Gastrocnemius medialis (tissue), 4 donors: ENCODE results near the gene ASB16. TPM values are rescaled to one million over a fixed set of nuclear protein-coding genes. Genes with fewer than 3 reads are reported as not detected.

Experiments used
- ATAC-seq, 2 donors: fragments of 150-250 bp; one replicate each; pipeline ENCODE4 v1.9.1; 2016
- DNase-seq, 2 donors: peaks; one replicate each; pipeline ENCODE4 v3.0.0-alpha.2; 2019
- H3K27ac ChIP-seq, 4 donors: fragments of 200-600 bp; sonication (generic); 1 replicate in 1 of 4; 2 replicates in 3 of 4; pipeline ENCODE4 v1.5.1; 2016 to 2018; ENCODE audit warnings: mild to moderate bottlenecking in 2 of 4, moderate library complexity in 1 of 4
- H3K27me3 ChIP-seq, 3 donors: fragments of 200-600 bp; sonication (generic) in 2 of 3; 1 replicate in 1 of 3; 2 replicates in 2 of 3; pipeline versions ENCODE4 v1.5.1 to v1.6.0; 2016 to 2019; ENCODE audit warnings: mild to moderate bottlenecking in 1 of 3, moderate library complexity in 1 of 3
- H3K36me3 ChIP-seq, 2 donors: fragments of 200-600 bp; sonication (generic) in 1 of 2; one replicate each; pipeline ENCODE4 v1.5.1; 2017 to 2018
- H3K4me1 ChIP-seq, 2 donors: fragments of 200-600 bp; sonication (generic) in 1 of 2; one replicate each; pipeline ENCODE4 v1.5.1; 2016 to 2017; ENCODE audit warnings: mild to moderate bottlenecking in 2 of 2
- H3K4me3 ChIP-seq, 4 donors: fragments of 200-600 bp; sonication (generic) in 3 of 4; 1 replicate in 1 of 4; 2 replicates in 3 of 4; pipeline ENCODE4 v1.5.1; 2016 to 2019; ENCODE audit warnings: mild to moderate bottlenecking in 2 of 4
- H3K9me3 ChIP-seq, 3 donors: fragments of 200-600 bp; sonication (generic) in 2 of 3; 1 replicate in 1 of 3; 2 replicates in 2 of 3; pipeline ENCODE4 v1.5.1; 2016 to 2019
- CTCF ChIP-seq, 5 experiments: fragments of 450-650 bp in 3 of 5; fragments of 200-600 bp in 2 of 5; sonication (generic) in 2 of 5; IDR thresholded peaks in 4 of 5; conservative IDR thresholded peaks in 1 of 5; 1 replicate in 4 of 5; 2 replicates in 1 of 5; pipeline ENCODE4 v1.5.1; 2016 to 2019; ENCODE audit warnings: antibody characterized with exemption in 5 of 5, mild to moderate bottlenecking in 3 of 5, moderate library complexity in 3 of 5
- POLR2A ChIP-seq, 2 donors: fragments of 450-650 bp; IDR thresholded peaks; one replicate each; pipeline ENCODE4 v1.6.1; 2017; ENCODE audit warnings: antibody characterized with exemption in 2 of 2, mild to moderate bottlenecking in 2 of 2, moderate library complexity in 2 of 2
- in situ Hi-C, 4 donors: fragments of 200-750 bp; cut with MboI; loops; one replicate each; pipeline versions ENCODE4 v1.15.0 to v1.8.0; 2017; ENCODE audit warnings: low sequenced_read_pairs in 4 of 4
- intact Hi-C: fragments of 100-400 bp; cut with DNase I; formaldehyde crosslinking; loops from one replicate; pipeline ENCODE4 v1.15.1; 2023; ENCODE audit warnings: low total_unique reads
- total RNA-seq, 4 donors: library from RNA; depleted of rRNA; stranded (reverse); fragments of >200 nt; gene quantifications; one replicate each; pipeline versions ENCODE4 v1.1.0 to v1.2.3, GENCODE V29; 2016

The ASB16 gene
- total RNA-seq, 4 donors from 2014 or later: 13.2 to 134 (median 34.2) TPM

- no peak for ATAC-seq
- H3K36me3 ChIP-seq: peaks cover 0 to 46% of the 10 kb centered on the region in 2 donors
- H3K4me1 ChIP-seq: peaks cover 46 to 60% of the 10 kb centered on the region in 2 donors
- H3K27ac ChIP-seq: no peak overlapping the region
- TF ChIP-seq CTCF (IDR thresholded peaks at IDR 0.05 in 4 of 5, conservative IDR thresholded peaks at IDR 0.05 in 1 of 5) (no peak), POLR2A (IDR thresholded peaks at IDR 0.05) (no peak)
- H3K27me3 ChIP-seq: no peaks in the 10 kb centered on the region
- in situ Hi-C loops (loop anchor here in 3 of 4 donors (5.0 to 25.0 kb wide), 2 partner anchors 120 to 300 kb away; partner anchors contain the start of gene GPATCH8 (in 3 of the 3)), intact Hi-C loops (loop anchor here (5.0 kb wide), 2 partner anchors 40 to 135 kb away; partner anchors contain the start of genes ASB16 and GRN)
- no peak overlapping the region for H3K4me3 ChIP-seq
- H3K9me3 ChIP-seq: no peaks in the 10 kb centered on the region
- DNase-seq: no peak
Observed at GRCh38 chr17:44212507-44213402, 42.3 kb downstream of the ASB16 start.

GRCh38 chr17:44213403-44214229, 43.1 kb downstream of the ASB16 start:
- H3K27me3 ChIP-seq: no peaks in the 10 kb centered on the region

GRCh38 chr17:44214230-44214494, 43.7 kb downstream of the ASB16 start:
- ATAC-seq: no peak
- H3K27ac ChIP-seq: peak overlapping the region in 3 of 4 donors; percentile 10 to 99 (median 61)
- peaks cover 51 to 64% of the 10 kb centered on the region in 2 donors for H3K4me1 ChIP-seq
- no peak overlapping the region for H3K4me3 ChIP-seq
- no peaks in the 10 kb centered on the region for H3K9me3 ChIP-seq
- H3K27me3 ChIP-seq: no peaks in the 10 kb centered on the region
- DNase-seq: no peak
- intact Hi-C loops (loop anchor here (5.0 kb wide), 2 partner anchors 42 to 133 kb away; partner anchors contain the start of genes ASB16 and GRN), in situ Hi-C loops (loop anchor here in 3 of 4 donors (5.0 to 25.0 kb wide), 2 partner anchors 118 to 298 kb away; partner anchors contain the start of gene GPATCH8 (in 3 of the 3))
- peaks cover 0 to 32% of the 10 kb centered on the region in 2 donors for H3K36me3 ChIP-seq
- TF ChIP-seq CTCF (IDR thresholded peaks at IDR 0.05 in 4 of 5, conservative IDR thresholded peaks at IDR 0.05 in 1 of 5) (no peak), POLR2A (IDR thresholded peaks at IDR 0.05) (no peak)

More at GRCh38 chr17:44213403-44214229, 43.1 kb downstream of the ASB16 start:
- no peak overlapping the region for H3K4me3 ChIP-seq
- no peak for TF ChIP-seq CTCF (IDR thresholded peaks at IDR 0.05 in 4 of 5, conservative IDR thresholded peaks at IDR 0.05 in 1 of 5)
- no peak for TF ChIP-seq POLR2A (IDR thresholded peaks at IDR 0.05)
- peaks cover 51 to 64% of the 10 kb centered on the region in 2 donors for H3K4me1 ChIP-seq
- DNase-seq: peak in 1 of 2 donors; percentile 66
- in situ Hi-C loops: loop anchor here in 3 of 4 donors (5.0 to 25.0 kb wide), 2 partner anchors 119 to 299 kb away; partner anchors contain the start of gene GPATCH8 (in 3 of the 3)
- peak overlapping the region in 3 of 4 donors; percentile 10 to 99 (median 61) for H3K27ac ChIP-seq
- intact Hi-C loops: loop anchor here (5.0 kb wide), 2 partner anchors 41 to 134 kb away; partner anchors contain the start of genes ASB16 and GRN
- H3K9me3 ChIP-seq: no peaks in the 10 kb centered on the region
- no peak for ATAC-seq
- peaks cover 0 to 38% of the 10 kb centered on the region in 2 donors for H3K36me3 ChIP-seq

GRCh38 chr17:44214896-44215295, 44.4 kb downstream of the ASB16 start:
- H3K27me3 ChIP-seq: no peaks in the 10 kb centered on the region
- H3K4me1 ChIP-seq: peaks cover 50 to 64% of the 10 kb centered on the region in 2 donors
- H3K4me3 ChIP-seq: no peak overlapping the region
- TF ChIP-seq POLR2A (IDR thresholded peaks at IDR 0.05) (no peak), CTCF (IDR thresholded peaks at IDR 0.05 in 4 of 5, conservative IDR thresholded peaks at IDR 0.05 in 1 of 5) (no peak)
- H3K27ac ChIP-seq: peak overlapping the region in 3 of 4 donors; percentile 2 to 99 (median 8)
- peaks cover 0 to 27% of the 10 kb centered on the region in 2 donors for H3K36me3 ChIP-seq
- intact Hi-C loops (loop anchor here (5.0 kb wide), 2 partner anchors 43 to 132 kb away; partner anchors contain the start of genes ASB16 and GRN), in situ Hi-C loops (loop anchor here in 3 of 4 donors (5.0 to 25.0 kb wide), 2 partner anchors 117 to 297 kb away; partner anchors contain the start of gene GPATCH8 (in 3 of the 3))
- no peak for DNase-seq
- ATAC-seq: no peak
- no peaks in the 10 kb centered on the region for H3K9me3 ChIP-seq
